Measurements from ENCODE around the gene TMEM203. TPM values are rescaled to one million over a fixed set of nuclear protein-coding genes. Genes with fewer than 3 reads are reported as not detected.

Gene TMEM203
- total RNA-seq, 2 donors from 2014 or later, result 34.0 to 39.5 TPM

DNA sequence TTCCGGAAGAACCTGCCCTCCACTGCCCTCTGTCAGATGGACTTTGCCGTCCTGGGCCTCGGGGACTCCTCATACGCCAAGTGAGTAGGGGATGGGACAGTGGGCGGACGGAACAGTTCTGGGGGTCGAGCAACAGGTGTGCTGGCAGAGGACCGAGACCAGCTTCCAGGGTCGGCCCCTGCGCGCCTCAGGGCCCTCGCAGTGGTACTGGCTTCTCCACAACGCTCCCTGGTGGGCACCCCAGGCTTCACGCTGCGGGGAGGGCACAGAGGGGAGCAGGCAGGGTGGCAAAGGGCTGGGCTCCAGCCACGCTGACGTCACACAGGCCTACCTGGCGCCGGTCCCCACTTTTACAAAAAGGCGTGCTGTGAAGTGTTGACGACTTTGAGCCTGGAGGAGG, 7.1 kb upstream of the TMEM203 start:
- H3K9me3 ChIP-seq (ENCODE audit: control insufficient read depth, low read length), result no peaks in the 10 kb centered on the region
- H3K27ac ChIP-seq (ENCODE audit: low read depth, low read length), result no peak overlapping the region
- Mint-ChIP-seq H3K4me1 (peaks cover 5% of the 10 kb centered on the region), H3K36me3 (ENCODE audit: low read depth) (peaks cover 29% of the 10 kb centered on the region), H3K4me3 (no peak overlapping the region), H3K27me3 (ENCODE audit: insufficient read depth) (no peaks in the 10 kb centered on the region), H3K9me3 (no peaks in the 10 kb centered on the region), H3K27ac (no peak overlapping the region)
- no peaks in the 10 kb centered on the region for H3K27me3 ChIP-seq (ENCODE audit: control insufficient read depth, insufficient read depth, low read length, poor library complexity, severe bottlenecking)
- H3K4me3 ChIP-seq (ENCODE audit: low read length), result no peak overlapping the region
- H3K9ac ChIP-seq (ENCODE audit: extremely low read depth, low read length, poor library complexity, severe bottlenecking), result no peak overlapping the region
- H3K36me3 ChIP-seq (ENCODE audit: control insufficient read depth, insufficient read depth, low read length), result peaks cover 19% of the 10 kb centered on the region
- TF ChIP-seq, protein P1, sequence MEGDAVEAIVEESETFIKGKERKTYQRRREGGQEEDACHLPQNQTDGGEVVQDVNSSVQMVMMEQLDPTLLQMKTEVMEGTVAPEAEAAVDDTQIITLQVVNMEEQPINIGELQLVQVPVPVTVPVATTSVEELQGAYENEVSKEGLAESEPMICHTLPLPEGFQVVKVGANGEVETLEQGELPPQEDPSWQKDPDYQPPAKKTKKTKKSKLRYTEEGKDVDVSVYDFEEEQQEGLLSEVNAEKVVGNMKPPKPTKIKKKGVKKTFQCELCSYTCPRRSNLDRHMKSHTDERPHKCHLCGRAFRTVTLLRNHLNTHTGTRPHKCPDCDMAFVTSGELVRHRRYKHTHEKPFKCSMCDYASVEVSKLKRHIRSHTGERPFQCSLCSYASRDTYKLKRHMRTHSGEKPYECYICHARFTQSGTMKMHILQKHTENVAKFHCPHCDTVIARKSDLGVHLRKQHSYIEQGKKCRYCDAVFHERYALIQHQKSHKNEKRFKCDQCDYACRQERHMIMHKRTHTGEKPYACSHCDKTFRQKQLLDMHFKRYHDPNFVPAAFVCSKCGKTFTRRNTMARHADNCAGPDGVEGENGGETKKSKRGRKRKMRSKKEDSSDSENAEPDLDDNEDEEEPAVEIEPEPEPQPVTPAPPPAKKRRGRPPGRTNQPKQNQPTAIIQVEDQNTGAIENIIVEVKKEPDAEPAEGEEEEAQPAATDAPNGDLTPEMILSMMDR (conservative IDR thresholded peaks at IDR 0.05), result peak; percentile 24
- WGBS, 2 experiments (ENCODE audit: insufficient coverage in 1 of 2, insufficient read length in 1 of 2), result 96 to 98% methylated on average over 19 to 21 of the region's 21 CpGs
- peaks cover 3% of the 10 kb centered on the region for H3K4me1 ChIP-seq (ENCODE audit: control insufficient read depth, insufficient read depth, low read length)
- no peak for DNase-seq

DNA sequence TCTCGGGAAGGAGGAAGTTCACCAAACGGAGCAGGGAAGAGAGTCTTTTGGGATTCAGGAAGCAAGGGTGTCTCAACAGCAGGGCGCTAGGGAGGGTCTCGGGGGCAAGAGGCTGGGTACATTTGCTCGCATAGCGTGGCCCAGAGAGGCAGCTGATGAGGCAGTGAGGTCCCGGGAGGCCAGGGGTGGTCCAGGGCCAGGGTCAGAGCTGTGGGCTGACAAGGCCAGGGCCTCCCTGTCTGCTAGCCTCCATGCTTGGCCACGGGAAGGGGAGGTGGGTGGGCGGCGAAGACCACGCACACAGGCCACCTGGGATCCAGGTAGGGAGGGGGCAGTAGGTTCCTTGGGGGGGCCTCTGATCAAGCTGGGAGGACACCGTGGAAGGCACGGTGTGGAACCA, 6.1 kb upstream of the TMEM203 start:
- Histone ChIP-seq H3K27ac (ENCODE audit: low read depth, low read length) (no peak overlapping the region), H3K27me3 (ENCODE audit: control insufficient read depth, insufficient read depth, low read length, poor library complexity, severe bottlenecking) (no peaks in the 10 kb centered on the region), H3K4me3 (ENCODE audit: low read length) (no peak overlapping the region), H3K9me3 (ENCODE audit: control insufficient read depth, low read length) (no peaks in the 10 kb centered on the region), H3K36me3 (ENCODE audit: control insufficient read depth, insufficient read depth, low read length) (peaks cover 25% of the 10 kb centered on the region), H3K9ac (ENCODE audit: extremely low read depth, low read length, poor library complexity, severe bottlenecking) (no peak overlapping the region), H3K4me1 (ENCODE audit: control insufficient read depth, insufficient read depth, low read length) (peaks cover 3% of the 10 kb centered on the region)
- 86 to 90% methylated on average over 9 to 13 of the region's 13 CpGs for WGBS, 2 experiments (ENCODE audit: insufficient coverage in 1 of 2, insufficient read length in 1 of 2)
- no peak for DNase-seq
- H3K4me1 Mint-ChIP-seq, result peaks cover under 1% of the 10 kb centered on the region
- H3K9me3 Mint-ChIP-seq, result no peaks in the 10 kb centered on the region
- TF ChIP-seq, protein P1 (conservative IDR thresholded peaks at IDR 0.05), result no peak
- peak overlapping the region; percentile 22 for H3K27ac Mint-ChIP-seq
- no peak overlapping the region for H3K4me3 Mint-ChIP-seq
- H3K27me3 Mint-ChIP-seq (ENCODE audit: insufficient read depth), result no peaks in the 10 kb centered on the region
- H3K36me3 Mint-ChIP-seq (ENCODE audit: low read depth), result peaks cover 39% of the 10 kb centered on the region

DNA sequence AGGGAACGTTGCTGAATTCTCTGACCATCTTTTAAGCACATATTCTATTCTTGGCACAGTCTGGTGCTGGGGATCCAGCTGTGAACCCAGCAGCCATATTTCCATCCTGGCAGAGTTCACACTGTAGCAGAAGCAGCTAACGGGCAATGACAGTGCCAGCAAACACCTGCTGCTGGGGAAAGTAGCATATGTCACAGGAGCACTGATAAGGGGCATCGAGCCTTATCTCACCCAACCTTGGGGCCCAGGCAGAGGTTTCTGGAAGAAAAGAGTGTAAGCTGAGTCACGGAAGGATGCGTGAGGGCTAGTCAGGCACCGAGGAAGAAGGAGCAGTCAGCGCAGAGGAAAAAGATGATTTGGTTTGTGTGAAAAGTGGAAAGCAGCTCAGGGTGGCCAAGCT, 1.2 kb upstream of the TMEM203 start:
- Mint-ChIP-seq H3K36me3 (ENCODE audit: low read depth) (peaks cover 33% of the 10 kb centered on the region), H3K27ac (peak overlapping the region; percentile 93), H3K27me3 (ENCODE audit: insufficient read depth) (no peaks in the 10 kb centered on the region), H3K9me3 (no peaks in the 10 kb centered on the region), H3K4me1 (peaks cover 19% of the 10 kb centered on the region), H3K4me3 (peak overlapping the region; percentile 90)
- H3K4me1 ChIP-seq (ENCODE audit: control insufficient read depth, insufficient read depth, low read length), result peaks cover 16% of the 10 kb centered on the region
- no peaks in the 10 kb centered on the region for H3K27me3 ChIP-seq (ENCODE audit: control insufficient read depth, insufficient read depth, low read length, poor library complexity, severe bottlenecking)
- H3K27ac ChIP-seq (ENCODE audit: low read depth, low read length), result no peak overlapping the region
- peaks cover 17% of the 10 kb centered on the region for H3K36me3 ChIP-seq (ENCODE audit: control insufficient read depth, insufficient read depth, low read length)
- TF ChIP-seq, protein P1 (conservative IDR thresholded peaks at IDR 0.05), result no peak
- no peak for DNase-seq
- peak overlapping the region; percentile 85 for H3K9ac ChIP-seq (ENCODE audit: extremely low read depth, low read length, poor library complexity, severe bottlenecking)
- no peaks in the 10 kb centered on the region for H3K9me3 ChIP-seq (ENCODE audit: control insufficient read depth, low read length)
- 90 to 98% methylated on average over 7 of the region's 7 CpGs for WGBS, 2 experiments (ENCODE audit: insufficient coverage in 1 of 2, insufficient read length in 1 of 2)
- H3K4me3 ChIP-seq (ENCODE audit: low read length), result peak overlapping the region; percentile 92
